Adrenal gland (tissue), 5 donors: Measurements from ENCODE around the gene RTTN.

Experiments used
- CTCF ChIP-seq, 6 experiments: fragments of 450-650 bp in 4 of 6; fragments of 200-600 bp in 2 of 6; sonication (generic) in 1 of 6; IDR thresholded peaks; 1 replicate in 5 of 6; 2 replicates in 1 of 6; pipeline versions ENCODE4 v1.5.1 to v1.8.0; 2016 to 2021; ENCODE audit warnings: antibody characterized with exemption in 6 of 6, mild to moderate bottlenecking in 2 of 6, moderate library complexity in 1 of 6
- POLR2A ChIP-seq, 2 donors: fragments of 450-650 bp; IDR thresholded peaks; one replicate each; pipeline ENCODE4 v1.6.1; 2017; ENCODE audit warnings: antibody characterized with exemption in 2 of 2, mild to moderate bottlenecking in 2 of 2, moderate library complexity in 1 of 2
- donor health status: DM: no; HTN: no; CAD: no.

GRCh38 chr18:70190529-70190928, 15.0 kb downstream of the RTTN start:
- TF ChIP-seq CTCF (IDR thresholded peaks at IDR 0.05), result no peak
- no peak for TF ChIP-seq POLR2A (IDR thresholded peaks at IDR 0.05)
